Effector memory CD8-positive, alpha-beta T cell (primary cell): ENCODE data around the gene UNC5A.

Source experiments
- ATAC-seq: fragments of 150-1000 bp; cut with Tn5 transposase; replicated peaks from 2 replicates; pipeline ENCODE4 v1.10.0; 2021; ENCODE audit warnings: mild to moderate bottlenecking, moderate library complexity
- DNase-seq, 3 experiments: peaks; one replicate each; pipeline ENCODE4 v3.0.0; 2021
- H3K27ac Mint-ChIP-seq, 2 donors: one replicate each; pipeline ENCODE4 v1.8.0; 2022; ENCODE audit warnings: mild to moderate bottlenecking in 2 of 2, mixed read lengths in 2 of 2, moderate library complexity in 2 of 2
- H3K27me3 Mint-ChIP-seq, 2 donors: one replicate each; pipeline ENCODE4 v1.8.0; 2022; ENCODE audit warnings: mixed read lengths in 2 of 2
- H3K36me3 Mint-ChIP-seq: one replicate; pipeline ENCODE4 v1.8.0; 2022; ENCODE audit warnings: mild to moderate bottlenecking, moderate library complexity, mixed read lengths; ENCODE audit not compliant: insufficient read depth
- H3K4me1 Mint-ChIP-seq, 2 donors: one replicate each; pipeline ENCODE4 v1.8.0; 2022; ENCODE audit warnings: low read depth in 2 of 2, mixed read lengths in 2 of 2
- H3K4me3 Mint-ChIP-seq, 2 donors: one replicate each; pipeline ENCODE4 v1.8.0; 2022; ENCODE audit warnings: mild to moderate bottlenecking in 2 of 2, mixed read lengths in 2 of 2, moderate library complexity in 2 of 2
- H3K9me3 Mint-ChIP-seq, 2 donors: one replicate each; pipeline ENCODE4 v1.8.0; 2022; ENCODE audit warnings: mixed read lengths in 2 of 2

Gene UNC5A

GRCh38 chr5:176875783-176876505 is 65.6 kb downstream of the UNC5A start:
- Mint-ChIP-seq H3K27ac (peak overlapping the region in 1 of 2 donors; percentile 62), H3K4me3 (peak overlapping the region; percentile 8 to 56), H3K9me3 (peaks cover 0 to 3% of the 10 kb centered on the region in 2 donors), H3K36me3 (peaks cover 16% of the 10 kb centered on the region), H3K27me3 (peaks cover 33 to 49% of the 10 kb centered on the region in 2 donors), H3K4me1 (peaks cover 17 to 23% of the 10 kb centered on the region in 2 donors)
- DNase-seq (no peak), ATAC-seq (peak; percentile 17)

- peaks cover 17 to 23% of the 10 kb centered on the region in 2 donors for H3K4me1 Mint-ChIP-seq
- peaks cover 0 to 3% of the 10 kb centered on the region in 2 donors for H3K9me3 Mint-ChIP-seq
- peaks cover 37 to 58% of the 10 kb centered on the region in 2 donors for H3K27me3 Mint-ChIP-seq
- peak overlapping the region in 1 of 2 donors; percentile 56 for H3K4me3 Mint-ChIP-seq
- DNase-seq (no peak), ATAC-seq (no peak)
- H3K36me3 Mint-ChIP-seq: peaks cover 16% of the 10 kb centered on the region
- peak overlapping the region in 1 of 2 donors; percentile 62 for H3K27ac Mint-ChIP-seq
Observed at GRCh38 chr5:176876506-176877431, 66.4 kb downstream of the UNC5A start.

GRCh38 chr5:176877793-176878331 is 67.5 kb downstream of the UNC5A start:
- no peak for ATAC-seq
- H3K27me3 Mint-ChIP-seq: peaks cover 38 to 68% of the 10 kb centered on the region in 2 donors
- no peak overlapping the region for H3K4me3 Mint-ChIP-seq
- peaks cover 16% of the 10 kb centered on the region for H3K36me3 Mint-ChIP-seq
- H3K9me3 Mint-ChIP-seq: peaks cover 0 to 3% of the 10 kb centered on the region in 2 donors
- H3K4me1 Mint-ChIP-seq: peaks cover 16 to 23% of the 10 kb centered on the region in 2 donors
- no peak overlapping the region for H3K27ac Mint-ChIP-seq
- DNase-seq: no peak

- Mint-ChIP-seq H3K36me3 (peaks cover 10% of the 10 kb centered on the region), H3K4me3 (no peak overlapping the region), H3K27me3 (peaks cover 44 to 74% of the 10 kb centered on the region in 2 donors), H3K9me3 (no peaks in the 10 kb centered on the region), H3K4me1 (peaks cover 11 to 23% of the 10 kb centered on the region in 2 donors), H3K27ac (no peak overlapping the region)
- ATAC-seq: no peak
- DNase-seq: no peak
Observed at GRCh38 chr5:176878463-176878862, 68.1 kb downstream of the UNC5A start.

GRCh38 chr5:176878906-176879662 is 68.7 kb downstream of the UNC5A start:
- no peak overlapping the region for H3K27ac Mint-ChIP-seq

GRCh38 chr5:176879663-176880361 is 69.5 kb downstream of the UNC5A start:
- Mint-ChIP-seq H3K9me3 (no peaks in the 10 kb centered on the region), H3K4me3 (no peak overlapping the region), H3K36me3 (peaks cover 3% of the 10 kb centered on the region), H3K27me3 (peaks cover 44 to 75% of the 10 kb centered on the region in 2 donors), H3K4me1 (peaks cover 11 to 23% of the 10 kb centered on the region in 2 donors), H3K27ac (no peak overlapping the region)
- DNase-seq: no peak
- ATAC-seq: no peak

More at GRCh38 chr5:176878906-176879662, 68.7 kb downstream of the UNC5A start:
- ATAC-seq (no peak), DNase-seq (no peak)
- H3K36me3 Mint-ChIP-seq: peaks cover 4% of the 10 kb centered on the region
- H3K27me3 Mint-ChIP-seq: peaks cover 44 to 75% of the 10 kb centered on the region in 2 donors
- H3K9me3 Mint-ChIP-seq: no peaks in the 10 kb centered on the region
- H3K4me1 Mint-ChIP-seq: peaks cover 11 to 20% of the 10 kb centered on the region in 2 donors
- no peak overlapping the region for H3K4me3 Mint-ChIP-seq

GRCh38 chr5:176880366-176881020 is 70.1 kb downstream of the UNC5A start:
- Mint-ChIP-seq H3K9me3 (no peaks in the 10 kb centered on the region), H3K4me3 (no peak overlapping the region), H3K27me3 (peaks cover 40 to 68% of the 10 kb centered on the region in 2 donors), H3K4me1 (peaks cover 10 to 17% of the 10 kb centered on the region in 2 donors), H3K27ac (no peak overlapping the region), H3K36me3 (peaks cover 3% of the 10 kb centered on the region)
- DNase-seq (no peak), ATAC-seq (no peak)

GRCh38 chr5:176881021-176881749 is 70.8 kb downstream of the UNC5A start:
- DNase-seq (no peak), ATAC-seq (no peak)
- no peak overlapping the region for H3K4me3 Mint-ChIP-seq
- H3K27ac Mint-ChIP-seq: no peak overlapping the region
- no peaks in the 10 kb centered on the region for H3K9me3 Mint-ChIP-seq
- peaks cover 3 to 10% of the 10 kb centered on the region in 2 donors for H3K4me1 Mint-ChIP-seq
- peaks cover 34 to 61% of the 10 kb centered on the region in 2 donors for H3K27me3 Mint-ChIP-seq
- peaks cover 3% of the 10 kb centered on the region for H3K36me3 Mint-ChIP-seq

- DNase-seq: no peak
- peaks cover 25 to 53% of the 10 kb centered on the region in 2 donors for H3K27me3 Mint-ChIP-seq
- no peak overlapping the region for H3K27ac Mint-ChIP-seq
- peaks cover 0 to 6% of the 10 kb centered on the region in 2 donors for H3K4me1 Mint-ChIP-seq
- no peaks in the 10 kb centered on the region for H3K9me3 Mint-ChIP-seq
- ATAC-seq: no peak
- no peak overlapping the region for H3K4me3 Mint-ChIP-seq
- no peaks in the 10 kb centered on the region for H3K36me3 Mint-ChIP-seq
Observed at GRCh38 chr5:176881816-176882566, 71.6 kb downstream of the UNC5A start.

- DNase-seq (no peak), ATAC-seq (no peak)
- Mint-ChIP-seq H3K4me3 (no peak overlapping the region), H3K27ac (no peak overlapping the region), H3K9me3 (no peaks in the 10 kb centered on the region), H3K27me3 (peaks cover 25 to 54% of the 10 kb centered on the region in 2 donors), H3K36me3 (no peaks in the 10 kb centered on the region), H3K4me1 (peaks cover 0 to 6% of the 10 kb centered on the region in 2 donors)
Observed at GRCh38 chr5:176882567-176882903, 72.2 kb downstream of the UNC5A start.
